Ishikawa (cell line): ENCODE results near the gene CDKN2D.

Experiments used
- EGR1 ChIP-seq: IDR thresholded peaks from 2 replicates; pipeline ENCODE4 v1.6.1; 2012
- EP300 ChIP-seq: IDR thresholded peaks from 2 replicates; pipeline ENCODE4 v1.6.1; 2012; ENCODE audit warnings: borderline replicate concordance
- FOXM1 ChIP-seq: IDR thresholded peaks from 2 replicates; pipeline ENCODE4 v1.6.1; 2012; ENCODE audit warnings: low read depth, borderline replicate concordance
- ZBTB7A ChIP-seq: IDR thresholded peaks from 2 replicates; pipeline ENCODE4 v1.6.1; 2012; ENCODE audit warnings: low read depth
- TF ChIP-seq, protein P1 (sequence below): IDR thresholded peaks from 2 replicates; pipeline ENCODE4 v1.6.1; 2012
- TF ChIP-seq, protein P2 (sequence below): IDR thresholded peaks from 2 replicates; pipeline ENCODE4 v1.6.1; 2012; ENCODE audit warnings: low read depth, mild to moderate bottlenecking

DNA sequence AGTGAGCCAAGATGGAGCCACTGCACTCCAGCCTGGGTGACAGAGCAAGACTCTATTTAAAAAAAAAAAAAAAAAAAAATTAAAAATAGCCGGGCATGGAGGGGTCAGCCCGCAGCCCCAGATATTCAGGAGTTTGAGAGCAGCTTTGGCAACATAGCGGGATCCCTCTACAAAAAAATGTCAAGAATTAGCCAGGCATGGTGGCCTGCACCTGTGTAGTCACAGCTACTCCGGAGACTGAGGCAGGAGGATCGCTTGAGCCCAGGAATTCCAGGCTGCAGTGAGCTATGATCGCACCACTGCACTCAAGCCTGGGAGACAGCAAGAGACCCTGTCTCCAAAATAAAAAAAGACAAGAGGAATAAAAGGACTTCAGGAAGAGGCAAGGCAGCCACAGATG is 17.6 kb upstream of the CDKN2D start:
- TF ChIP-seq, protein P1, sequence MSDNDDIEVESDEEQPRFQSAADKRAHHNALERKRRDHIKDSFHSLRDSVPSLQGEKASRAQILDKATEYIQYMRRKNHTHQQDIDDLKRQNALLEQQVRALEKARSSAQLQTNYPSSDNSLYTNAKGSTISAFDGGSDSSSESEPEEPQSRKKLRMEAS, result no peak
- no peak for TF ChIP-seq EP300
- no peak for TF ChIP-seq ZBTB7A
- TF ChIP-seq, protein P2, sequence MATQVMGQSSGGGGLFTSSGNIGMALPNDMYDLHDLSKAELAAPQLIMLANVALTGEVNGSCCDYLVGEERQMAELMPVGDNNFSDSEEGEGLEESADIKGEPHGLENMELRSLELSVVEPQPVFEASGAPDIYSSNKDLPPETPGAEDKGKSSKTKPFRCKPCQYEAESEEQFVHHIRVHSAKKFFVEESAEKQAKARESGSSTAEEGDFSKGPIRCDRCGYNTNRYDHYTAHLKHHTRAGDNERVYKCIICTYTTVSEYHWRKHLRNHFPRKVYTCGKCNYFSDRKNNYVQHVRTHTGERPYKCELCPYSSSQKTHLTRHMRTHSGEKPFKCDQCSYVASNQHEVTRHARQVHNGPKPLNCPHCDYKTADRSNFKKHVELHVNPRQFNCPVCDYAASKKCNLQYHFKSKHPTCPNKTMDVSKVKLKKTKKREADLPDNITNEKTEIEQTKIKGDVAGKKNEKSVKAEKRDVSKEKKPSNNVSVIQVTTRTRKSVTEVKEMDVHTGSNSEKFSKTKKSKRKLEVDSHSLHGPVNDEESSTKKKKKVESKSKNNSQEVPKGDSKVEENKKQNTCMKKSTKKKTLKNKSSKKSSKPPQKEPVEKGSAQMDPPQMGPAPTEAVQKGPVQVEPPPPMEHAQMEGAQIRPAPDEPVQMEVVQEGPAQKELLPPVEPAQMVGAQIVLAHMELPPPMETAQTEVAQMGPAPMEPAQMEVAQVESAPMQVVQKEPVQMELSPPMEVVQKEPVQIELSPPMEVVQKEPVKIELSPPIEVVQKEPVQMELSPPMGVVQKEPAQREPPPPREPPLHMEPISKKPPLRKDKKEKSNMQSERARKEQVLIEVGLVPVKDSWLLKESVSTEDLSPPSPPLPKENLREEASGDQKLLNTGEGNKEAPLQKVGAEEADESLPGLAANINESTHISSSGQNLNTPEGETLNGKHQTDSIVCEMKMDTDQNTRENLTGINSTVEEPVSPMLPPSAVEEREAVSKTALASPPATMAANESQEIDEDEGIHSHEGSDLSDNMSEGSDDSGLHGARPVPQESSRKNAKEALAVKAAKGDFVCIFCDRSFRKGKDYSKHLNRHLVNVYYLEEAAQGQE, result no peak
- no peak for TF ChIP-seq FOXM1
- TF ChIP-seq EGR1, result no peak
